ENCODE data around the gene GLP1R.

The GLP1R gene

DNA sequence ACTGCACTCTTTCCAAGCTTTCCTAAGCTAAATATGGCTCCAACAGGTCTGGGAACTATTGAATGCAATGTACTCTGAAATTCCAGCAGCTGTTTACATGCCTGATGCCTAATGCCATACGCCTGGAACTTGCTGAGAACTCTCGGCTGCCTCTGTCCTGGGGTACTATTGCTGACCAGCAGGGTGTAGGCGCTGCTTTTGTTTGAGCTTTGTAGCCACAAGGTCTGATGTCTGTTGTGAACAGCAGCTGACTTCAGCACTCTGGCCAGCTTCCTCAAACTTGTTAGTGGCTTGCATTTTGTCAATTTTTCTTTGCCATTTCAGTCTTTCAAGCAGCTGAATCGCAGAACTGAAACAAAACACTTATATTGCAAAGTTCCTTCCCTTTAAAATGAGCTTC is 39.8 kb downstream of the GLP1R start:
- ChIA-PET POLR2A (interaction anchor here (0.8 to 1.1 kb wide), 2 partner anchors 25 to 26 kb away, joined by 3 to 4 read pairs; partner anchors contain the start of gene SAYSD1), CTCF (interaction anchor here (0.6 to 1.4 kb wide), 13 partner anchors 14 to 220 kb away, joined by 3 to 5 read pairs (median 3); no protein-coding TSS in a partner anchor)
- Histone ChIP-seq H3K9me3 (ENCODE audit: control insufficient read depth, insufficient read depth, low read depth, low read length) (no peaks in the 10 kb centered on the region), H3K4me1 (ENCODE audit: control insufficient read depth, insufficient read depth, low read length) (peaks cover 5% of the 10 kb centered on the region; the same call in 1 of the 2 replicates), H3K27ac (ENCODE audit: extremely low read depth, low read depth, low read length) (no peak overlapping the region), H3K36me3 (ENCODE audit: control insufficient read depth in 2 of 2, insufficient read depth in 1 of 2, low read length in 2 of 2) (no peaks in the 10 kb centered on the region), H3K4me3 (ENCODE audit: low read depth, low read length) (no peak overlapping the region)
- TF ChIP-seq, protein P1, sequence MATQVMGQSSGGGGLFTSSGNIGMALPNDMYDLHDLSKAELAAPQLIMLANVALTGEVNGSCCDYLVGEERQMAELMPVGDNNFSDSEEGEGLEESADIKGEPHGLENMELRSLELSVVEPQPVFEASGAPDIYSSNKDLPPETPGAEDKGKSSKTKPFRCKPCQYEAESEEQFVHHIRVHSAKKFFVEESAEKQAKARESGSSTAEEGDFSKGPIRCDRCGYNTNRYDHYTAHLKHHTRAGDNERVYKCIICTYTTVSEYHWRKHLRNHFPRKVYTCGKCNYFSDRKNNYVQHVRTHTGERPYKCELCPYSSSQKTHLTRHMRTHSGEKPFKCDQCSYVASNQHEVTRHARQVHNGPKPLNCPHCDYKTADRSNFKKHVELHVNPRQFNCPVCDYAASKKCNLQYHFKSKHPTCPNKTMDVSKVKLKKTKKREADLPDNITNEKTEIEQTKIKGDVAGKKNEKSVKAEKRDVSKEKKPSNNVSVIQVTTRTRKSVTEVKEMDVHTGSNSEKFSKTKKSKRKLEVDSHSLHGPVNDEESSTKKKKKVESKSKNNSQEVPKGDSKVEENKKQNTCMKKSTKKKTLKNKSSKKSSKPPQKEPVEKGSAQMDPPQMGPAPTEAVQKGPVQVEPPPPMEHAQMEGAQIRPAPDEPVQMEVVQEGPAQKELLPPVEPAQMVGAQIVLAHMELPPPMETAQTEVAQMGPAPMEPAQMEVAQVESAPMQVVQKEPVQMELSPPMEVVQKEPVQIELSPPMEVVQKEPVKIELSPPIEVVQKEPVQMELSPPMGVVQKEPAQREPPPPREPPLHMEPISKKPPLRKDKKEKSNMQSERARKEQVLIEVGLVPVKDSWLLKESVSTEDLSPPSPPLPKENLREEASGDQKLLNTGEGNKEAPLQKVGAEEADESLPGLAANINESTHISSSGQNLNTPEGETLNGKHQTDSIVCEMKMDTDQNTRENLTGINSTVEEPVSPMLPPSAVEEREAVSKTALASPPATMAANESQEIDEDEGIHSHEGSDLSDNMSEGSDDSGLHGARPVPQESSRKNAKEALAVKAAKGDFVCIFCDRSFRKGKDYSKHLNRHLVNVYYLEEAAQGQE (tag by site-specific recombination; IDR thresholded peaks at IDR 0.05) = peak; percentile 89
- TF ChIP-seq ZNF311 (tag by site-specific recombination; IDR thresholded peaks at IDR 0.05; ENCODE audit: borderline replicate concordance) = no peak
- TF ChIP-seq, protein P2, sequence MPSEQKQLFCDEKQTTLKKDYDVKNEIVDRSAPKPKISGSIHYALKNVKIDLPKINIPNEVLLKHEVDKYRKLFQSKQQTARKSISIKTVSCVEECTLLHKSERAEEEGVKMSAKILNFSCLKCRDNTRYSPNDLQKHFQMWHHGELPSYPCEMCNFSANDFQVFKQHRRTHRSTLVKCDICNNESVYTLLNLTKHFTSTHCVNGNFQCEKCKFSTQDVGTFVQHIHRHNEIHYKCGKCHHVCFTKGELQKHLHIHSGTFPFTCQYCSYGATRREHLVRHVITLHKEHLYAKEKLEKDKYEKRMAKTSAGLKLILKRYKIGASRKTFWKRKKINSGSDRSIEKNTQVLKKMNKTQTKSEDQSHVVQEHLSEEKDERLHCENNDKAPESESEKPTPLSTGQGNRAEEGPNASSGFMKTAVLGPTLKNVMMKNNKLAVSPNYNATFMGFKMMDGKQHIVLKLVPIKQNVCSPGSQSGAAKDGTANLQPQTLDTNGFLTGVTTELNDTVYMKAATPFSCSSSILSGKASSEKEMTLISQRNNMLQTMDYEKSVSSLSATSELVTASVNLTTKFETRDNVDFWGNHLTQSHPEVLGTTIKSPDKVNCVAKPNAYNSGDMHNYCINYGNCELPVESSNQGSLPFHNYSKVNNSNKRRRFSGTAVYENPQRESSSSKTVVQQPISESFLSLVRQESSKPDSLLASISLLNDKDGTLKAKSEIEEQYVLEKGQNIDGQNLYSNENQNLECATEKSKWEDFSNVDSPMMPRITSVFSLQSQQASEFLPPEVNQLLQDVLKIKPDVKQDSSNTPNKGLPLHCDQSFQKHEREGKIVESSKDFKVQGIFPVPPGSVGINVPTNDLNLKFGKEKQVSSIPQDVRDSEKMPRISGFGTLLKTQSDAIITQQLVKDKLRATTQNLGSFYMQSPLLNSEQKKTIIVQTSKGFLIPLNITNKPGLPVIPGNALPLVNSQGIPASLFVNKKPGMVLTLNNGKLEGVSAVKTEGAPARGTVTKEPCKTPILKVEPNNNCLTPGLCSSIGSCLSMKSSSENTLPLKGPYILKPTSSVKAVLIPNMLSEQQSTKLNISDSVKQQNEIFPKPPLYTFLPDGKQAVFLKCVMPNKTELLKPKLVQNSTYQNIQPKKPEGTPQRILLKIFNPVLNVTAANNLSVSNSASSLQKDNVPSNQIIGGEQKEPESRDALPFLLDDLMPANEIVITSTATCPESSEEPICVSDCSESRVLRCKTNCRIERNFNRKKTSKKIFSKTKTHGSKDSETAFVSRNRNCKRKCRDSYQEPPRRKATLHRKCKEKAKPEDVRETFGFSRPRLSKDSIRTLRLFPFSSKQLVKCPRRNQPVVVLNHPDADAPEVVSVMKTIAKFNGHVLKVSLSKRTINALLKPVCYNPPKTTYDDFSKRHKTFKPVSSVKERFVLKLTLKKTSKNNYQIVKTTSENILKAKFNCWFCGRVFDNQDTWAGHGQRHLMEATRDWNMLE (tag by site-specific recombination; conservative IDR thresholded peaks at IDR 0.05; ENCODE audit: low read depth) = no peak

DNA sequence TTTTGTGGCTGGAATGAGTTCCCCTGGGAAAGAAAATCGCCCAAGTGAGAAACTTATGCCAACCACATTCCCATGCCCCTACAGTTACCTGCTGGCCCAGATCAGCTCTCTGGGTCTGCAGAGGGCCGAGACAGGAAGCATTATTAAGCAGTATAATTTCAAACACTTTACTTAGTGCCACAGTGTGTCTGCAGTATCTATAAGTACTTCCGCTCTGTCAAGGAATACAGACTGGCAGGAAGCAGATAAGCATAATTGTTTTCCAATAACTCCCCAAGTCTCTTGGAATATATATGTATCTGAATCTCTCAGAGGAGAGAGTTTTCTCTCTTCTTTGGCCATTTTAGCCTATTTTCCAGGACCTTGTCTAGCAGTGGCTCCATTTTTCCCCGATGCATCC is 41.5 kb downstream of the GLP1R start:
- CTCF ChIA-PET = interaction anchor here (0.5 to 3.8 kb wide), 5 partner anchors 63 to 220 kb away, joined by 3 to 25 read pairs (median 4); no protein-coding TSS in a partner anchor
- H3K27ac ChIP-seq (ENCODE audit: extremely low read depth, low read depth, low read length) = no peak overlapping the region
- TF ChIP-seq, protein P3, sequence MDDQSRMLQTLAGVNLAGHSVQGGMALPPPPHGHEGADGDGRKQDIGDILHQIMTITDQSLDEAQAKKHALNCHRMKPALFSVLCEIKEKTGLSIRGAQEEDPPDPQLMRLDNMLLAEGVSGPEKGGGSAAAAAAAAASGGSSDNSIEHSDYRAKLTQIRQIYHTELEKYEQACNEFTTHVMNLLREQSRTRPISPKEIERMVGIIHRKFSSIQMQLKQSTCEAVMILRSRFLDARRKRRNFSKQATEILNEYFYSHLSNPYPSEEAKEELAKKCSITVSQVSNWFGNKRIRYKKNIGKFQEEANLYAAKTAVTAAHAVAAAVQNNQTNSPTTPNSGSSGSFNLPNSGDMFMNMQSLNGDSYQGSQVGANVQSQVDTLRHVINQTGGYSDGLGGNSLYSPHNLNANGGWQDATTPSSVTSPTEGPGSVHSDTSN (CRISPR knock-in tag; IDR thresholded peaks at IDR 0.05) = no peak
- TF ChIP-seq, protein P4, sequence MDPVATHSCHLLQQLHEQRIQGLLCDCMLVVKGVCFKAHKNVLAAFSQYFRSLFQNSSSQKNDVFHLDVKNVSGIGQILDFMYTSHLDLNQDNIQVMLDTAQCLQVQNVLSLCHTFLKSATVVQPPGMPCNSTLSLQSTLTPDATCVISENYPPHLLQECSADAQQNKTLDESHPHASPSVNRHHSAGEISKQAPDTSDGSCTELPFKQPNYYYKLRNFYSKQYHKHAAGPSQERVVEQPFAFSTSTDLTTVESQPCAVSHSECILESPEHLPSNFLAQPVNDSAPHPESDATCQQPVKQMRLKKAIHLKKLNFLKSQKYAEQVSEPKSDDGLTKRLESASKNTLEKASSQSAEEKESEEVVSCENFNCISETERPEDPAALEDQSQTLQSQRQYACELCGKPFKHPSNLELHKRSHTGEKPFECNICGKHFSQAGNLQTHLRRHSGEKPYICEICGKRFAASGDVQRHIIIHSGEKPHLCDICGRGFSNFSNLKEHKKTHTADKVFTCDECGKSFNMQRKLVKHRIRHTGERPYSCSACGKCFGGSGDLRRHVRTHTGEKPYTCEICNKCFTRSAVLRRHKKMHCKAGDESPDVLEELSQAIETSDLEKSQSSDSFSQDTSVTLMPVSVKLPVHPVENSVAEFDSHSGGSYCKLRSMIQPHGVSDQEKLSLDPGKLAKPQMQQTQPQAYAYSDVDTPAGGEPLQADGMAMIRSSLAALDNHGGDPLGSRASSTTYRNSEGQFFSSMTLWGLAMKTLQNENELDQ (tag by site-specific recombination; IDR thresholded peaks at IDR 0.05; ENCODE audit: low read depth) = no peak
- TF ChIP-seq, protein P5, sequence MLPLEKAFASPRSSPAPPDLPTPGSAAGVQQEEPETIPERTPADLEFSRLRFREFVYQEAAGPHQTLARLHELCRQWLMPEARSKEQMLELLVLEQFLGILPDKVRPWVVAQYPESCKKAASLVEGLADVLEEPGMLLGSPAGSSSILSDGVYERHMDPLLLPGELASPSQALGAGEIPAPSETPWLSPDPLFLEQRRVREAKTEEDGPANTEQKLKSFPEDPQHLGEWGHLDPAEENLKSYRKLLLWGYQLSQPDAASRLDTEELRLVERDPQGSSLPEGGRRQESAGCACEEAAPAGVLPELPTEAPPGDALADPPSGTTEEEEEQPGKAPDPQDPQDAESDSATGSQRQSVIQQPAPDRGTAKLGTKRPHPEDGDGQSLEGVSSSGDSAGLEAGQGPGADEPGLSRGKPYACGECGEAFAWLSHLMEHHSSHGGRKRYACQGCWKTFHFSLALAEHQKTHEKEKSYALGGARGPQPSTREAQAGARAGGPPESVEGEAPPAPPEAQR (tag by site-specific recombination; IDR thresholded peaks at IDR 0.05) = no peak
- TF ChIP-seq ZSCAN16 (tag by site-specific recombination; IDR thresholded peaks at IDR 0.05) (no peak), ZNF621 (tag by site-specific recombination; IDR thresholded peaks at IDR 0.05) (no peak), YY1 (tag by site-specific recombination; IDR thresholded peaks at IDR 0.05) (no peak), ZNF654 (tag by site-specific recombination; IDR thresholded peaks at IDR 0.05; ENCODE audit: low read depth) (no peak), ZNF146 (tag by site-specific recombination; IDR thresholded peaks at IDR 0.05) (no peak), ZBTB17 (tag by site-specific recombination; IDR thresholded peaks at IDR 0.05) (no peak), ZNF341 (tag by site-specific recombination; IDR thresholded peaks at IDR 0.05; ENCODE audit: low read depth) (no peak)
- TF ChIP-seq, protein P1 (tag by site-specific recombination; IDR thresholded peaks at IDR 0.05) = no peak
- TF ChIP-seq, protein P6, sequence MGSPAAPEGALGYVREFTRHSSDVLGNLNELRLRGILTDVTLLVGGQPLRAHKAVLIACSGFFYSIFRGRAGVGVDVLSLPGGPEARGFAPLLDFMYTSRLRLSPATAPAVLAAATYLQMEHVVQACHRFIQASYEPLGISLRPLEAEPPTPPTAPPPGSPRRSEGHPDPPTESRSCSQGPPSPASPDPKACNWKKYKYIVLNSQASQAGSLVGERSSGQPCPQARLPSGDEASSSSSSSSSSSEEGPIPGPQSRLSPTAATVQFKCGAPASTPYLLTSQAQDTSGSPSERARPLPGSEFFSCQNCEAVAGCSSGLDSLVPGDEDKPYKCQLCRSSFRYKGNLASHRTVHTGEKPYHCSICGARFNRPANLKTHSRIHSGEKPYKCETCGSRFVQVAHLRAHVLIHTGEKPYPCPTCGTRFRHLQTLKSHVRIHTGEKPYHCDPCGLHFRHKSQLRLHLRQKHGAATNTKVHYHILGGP (tag by site-specific recombination; IDR thresholded peaks at IDR 0.05) = no peak

More for the DNA sequence above, 41.5 kb downstream of the GLP1R start:
- no peak overlapping the region for H3K4me3 ChIP-seq (ENCODE audit: low read depth, low read length)
- POLR2A ChIA-PET = no interaction called here
- H3K4me1 ChIP-seq (ENCODE audit: control insufficient read depth, insufficient read depth, low read length) = peaks cover 5% of the 10 kb centered on the region; the same call in 1 of the 2 replicates
- no peaks in the 10 kb centered on the region for H3K9me3 ChIP-seq (ENCODE audit: control insufficient read depth, insufficient read depth, low read depth, low read length)
- no peaks in the 10 kb centered on the region for H3K36me3 ChIP-seq (ENCODE audit: control insufficient read depth in 2 of 2, insufficient read depth in 1 of 2, low read length in 2 of 2)

All from HEK293 (cell line).